Measurements from ENCODE around the gene CCDC158. TPM values are rescaled to one million over a fixed set of nuclear protein-coding genes. Genes with fewer than 3 reads are reported as not detected.

Gene CCDC158
- total and polyA plus RNA-seq, 2 donors from 2014 or later, result 0.24 to 1.0 TPM

- no peak overlapping the region for H3K4me3 ChIP-seq (ENCODE audit: low read length in 3 of 3)
- H3K9me3 ChIP-seq (ENCODE audit: control insufficient read depth in 2 of 3, insufficient read depth in 1 of 3, low read length in 3 of 3), result no peaks in the 10 kb centered on the region
- no peak overlapping the region for H3K9ac ChIP-seq (ENCODE audit: low read length in 3 of 3)
- FAIRE-seq (no peak), DNase-seq (no peak)
- no peaks in the 10 kb centered on the region for H3K36me3 ChIP-seq (ENCODE audit: control insufficient read depth in 2 of 3, insufficient read depth in 3 of 3, low read length in 3 of 3)
- H3K27ac ChIP-seq (ENCODE audit: low read depth in 2 of 2, low read length in 2 of 2), result no peak overlapping the region
- H3K27me3 ChIP-seq (ENCODE audit: control insufficient read depth, insufficient read depth, low read length), result no peaks in the 10 kb centered on the region
- TF ChIP-seq, protein P1, sequence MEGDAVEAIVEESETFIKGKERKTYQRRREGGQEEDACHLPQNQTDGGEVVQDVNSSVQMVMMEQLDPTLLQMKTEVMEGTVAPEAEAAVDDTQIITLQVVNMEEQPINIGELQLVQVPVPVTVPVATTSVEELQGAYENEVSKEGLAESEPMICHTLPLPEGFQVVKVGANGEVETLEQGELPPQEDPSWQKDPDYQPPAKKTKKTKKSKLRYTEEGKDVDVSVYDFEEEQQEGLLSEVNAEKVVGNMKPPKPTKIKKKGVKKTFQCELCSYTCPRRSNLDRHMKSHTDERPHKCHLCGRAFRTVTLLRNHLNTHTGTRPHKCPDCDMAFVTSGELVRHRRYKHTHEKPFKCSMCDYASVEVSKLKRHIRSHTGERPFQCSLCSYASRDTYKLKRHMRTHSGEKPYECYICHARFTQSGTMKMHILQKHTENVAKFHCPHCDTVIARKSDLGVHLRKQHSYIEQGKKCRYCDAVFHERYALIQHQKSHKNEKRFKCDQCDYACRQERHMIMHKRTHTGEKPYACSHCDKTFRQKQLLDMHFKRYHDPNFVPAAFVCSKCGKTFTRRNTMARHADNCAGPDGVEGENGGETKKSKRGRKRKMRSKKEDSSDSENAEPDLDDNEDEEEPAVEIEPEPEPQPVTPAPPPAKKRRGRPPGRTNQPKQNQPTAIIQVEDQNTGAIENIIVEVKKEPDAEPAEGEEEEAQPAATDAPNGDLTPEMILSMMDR (IDR thresholded peaks at IDR 0.05; ENCODE audit: borderline replicate concordance, extremely low read depth, insufficient read depth), result no peak
- no peaks in the 10 kb centered on the region for H3K4me1 ChIP-seq (ENCODE audit: control insufficient read depth in 2 of 3, insufficient read depth in 2 of 3, low read depth in 1 of 3, low read length in 3 of 3)
- intact Hi-C loops (cut with DNase I), result no loop called here
Measured at GRCh38 chr4:76277667-76278066, 143.3 kb downstream of the CCDC158 start.

DNA sequence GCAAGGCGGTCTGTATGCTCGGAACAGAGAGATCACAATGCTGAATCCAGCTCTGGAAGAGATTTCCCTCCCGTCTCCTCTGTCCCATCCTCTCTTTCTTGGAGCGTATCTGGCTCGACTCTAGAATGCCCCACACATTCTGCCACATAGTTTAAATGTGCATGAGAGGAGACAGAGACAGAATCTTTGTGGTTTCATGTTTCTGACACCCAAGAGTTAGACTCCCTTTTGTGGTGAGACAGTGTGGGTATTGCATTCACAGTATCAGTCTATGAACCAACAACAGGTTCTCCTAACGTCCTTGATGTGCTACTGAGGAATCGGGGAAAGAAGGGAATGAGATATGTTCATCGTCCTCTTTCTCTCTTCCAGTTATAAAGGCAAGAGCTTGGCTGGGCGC lies 144.1 kb downstream of the CCDC158 start:
- H3K27ac ChIP-seq (ENCODE audit: low read depth in 2 of 2, low read length in 2 of 2), result no peak overlapping the region
- H3K4me3 ChIP-seq (ENCODE audit: low read length in 3 of 3), result no peak overlapping the region
- H3K9me3 ChIP-seq (ENCODE audit: control insufficient read depth in 2 of 3, insufficient read depth in 1 of 3, low read length in 3 of 3), result no peaks in the 10 kb centered on the region
- TF ChIP-seq, protein P1 (IDR thresholded peaks at IDR 0.05; ENCODE audit: borderline replicate concordance, extremely low read depth, insufficient read depth), result no peak
- H3K36me3 ChIP-seq (ENCODE audit: control insufficient read depth in 2 of 3, insufficient read depth in 3 of 3, low read length in 3 of 3), result no peaks in the 10 kb centered on the region
- H3K4me1 ChIP-seq (ENCODE audit: control insufficient read depth in 2 of 3, insufficient read depth in 2 of 3, low read depth in 1 of 3, low read length in 3 of 3), result no peaks in the 10 kb centered on the region
- H3K9ac ChIP-seq (ENCODE audit: low read length in 3 of 3), result no peak overlapping the region
- H3K27me3 ChIP-seq (ENCODE audit: control insufficient read depth, insufficient read depth, low read length), result no peaks in the 10 kb centered on the region
- FAIRE-seq (no peak), DNase-seq (no peak)
- intact Hi-C loops (cut with DNase I), result no loop called here

GRCh38 chr4:76275486-76276124 lies 145.3 kb downstream of the CCDC158 start:
- H3K4me1 ChIP-seq (ENCODE audit: control insufficient read depth in 2 of 3, insufficient read depth in 2 of 3, low read depth in 1 of 3, low read length in 3 of 3), result no peaks in the 10 kb centered on the region
- no peak overlapping the region for H3K27ac ChIP-seq (ENCODE audit: low read depth in 2 of 2, low read length in 2 of 2)
- FAIRE-seq (no peak), DNase-seq (no peak)
- TF ChIP-seq, protein P1 (IDR thresholded peaks at IDR 0.05; ENCODE audit: borderline replicate concordance, extremely low read depth, insufficient read depth), result no peak
- no peaks in the 10 kb centered on the region for H3K9me3 ChIP-seq (ENCODE audit: control insufficient read depth in 2 of 3, insufficient read depth in 1 of 3, low read length in 3 of 3)
- H3K27me3 ChIP-seq (ENCODE audit: control insufficient read depth, insufficient read depth, low read length), result no peaks in the 10 kb centered on the region
- no peak overlapping the region for H3K4me3 ChIP-seq (ENCODE audit: low read length in 3 of 3)
- no peaks in the 10 kb centered on the region for H3K36me3 ChIP-seq (ENCODE audit: control insufficient read depth in 2 of 3, insufficient read depth in 3 of 3, low read length in 3 of 3)
- H3K9ac ChIP-seq (ENCODE audit: low read length in 3 of 3), result no peak overlapping the region
- intact Hi-C loops (cut with DNase I), result no loop called here

DNA sequence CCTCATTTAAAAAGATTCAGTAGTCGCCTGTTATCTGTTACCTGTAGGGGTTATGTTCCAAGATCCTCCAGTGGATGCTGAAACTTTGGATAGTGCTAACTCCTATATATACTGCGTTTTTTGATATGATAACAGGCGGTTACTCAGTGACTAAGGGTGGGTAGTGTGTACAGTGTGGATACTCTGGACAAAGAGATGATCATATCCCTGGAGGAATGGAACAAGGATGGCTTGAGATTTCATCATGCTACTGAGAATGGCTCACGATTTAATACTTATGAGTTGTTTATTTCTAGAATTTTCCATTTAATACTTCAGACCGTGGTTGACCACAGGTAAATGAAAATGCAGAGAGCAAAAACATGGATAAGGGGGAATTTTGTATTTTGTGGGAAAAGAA lies 147.9 kb downstream of the CCDC158 start:
- Histone ChIP-seq H3K9ac (ENCODE audit: low read length in 3 of 3) (no peak overlapping the region), H3K4me1 (ENCODE audit: control insufficient read depth in 2 of 3, insufficient read depth in 2 of 3, low read depth in 1 of 3, low read length in 3 of 3) (no peaks in the 10 kb centered on the region), H3K4me3 (ENCODE audit: low read length in 3 of 3) (no peak overlapping the region), H3K27me3 (ENCODE audit: control insufficient read depth, insufficient read depth, low read length) (no peaks in the 10 kb centered on the region), H3K9me3 (ENCODE audit: control insufficient read depth in 2 of 3, insufficient read depth in 1 of 3, low read length in 3 of 3) (no peaks in the 10 kb centered on the region), H3K27ac (ENCODE audit: low read depth in 2 of 2, low read length in 2 of 2) (no peak overlapping the region), H3K36me3 (ENCODE audit: control insufficient read depth in 2 of 3, insufficient read depth in 3 of 3, low read length in 3 of 3) (no peaks in the 10 kb centered on the region)
- FAIRE-seq (no peak), DNase-seq (no peak)
- TF ChIP-seq, protein P1 (IDR thresholded peaks at IDR 0.05; ENCODE audit: borderline replicate concordance, extremely low read depth, insufficient read depth), result no peak
- intact Hi-C loops (cut with DNase I), result no loop called here

All from kidney (tissue), 14 donors.